Measurements from ENCODE around the gene ARL4D.
"Not testable (repeated sequence)": the region's sequence is repeated elsewhere in the genome, so short reads cannot be mapped to it uniquely, and the experiment has no call there.

Gene ARL4D, protein sequence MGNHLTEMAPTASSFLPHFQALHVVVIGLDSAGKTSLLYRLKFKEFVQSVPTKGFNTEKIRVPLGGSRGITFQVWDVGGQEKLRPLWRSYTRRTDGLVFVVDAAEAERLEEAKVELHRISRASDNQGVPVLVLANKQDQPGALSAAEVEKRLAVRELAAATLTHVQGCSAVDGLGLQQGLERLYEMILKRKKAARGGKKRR

DNA sequence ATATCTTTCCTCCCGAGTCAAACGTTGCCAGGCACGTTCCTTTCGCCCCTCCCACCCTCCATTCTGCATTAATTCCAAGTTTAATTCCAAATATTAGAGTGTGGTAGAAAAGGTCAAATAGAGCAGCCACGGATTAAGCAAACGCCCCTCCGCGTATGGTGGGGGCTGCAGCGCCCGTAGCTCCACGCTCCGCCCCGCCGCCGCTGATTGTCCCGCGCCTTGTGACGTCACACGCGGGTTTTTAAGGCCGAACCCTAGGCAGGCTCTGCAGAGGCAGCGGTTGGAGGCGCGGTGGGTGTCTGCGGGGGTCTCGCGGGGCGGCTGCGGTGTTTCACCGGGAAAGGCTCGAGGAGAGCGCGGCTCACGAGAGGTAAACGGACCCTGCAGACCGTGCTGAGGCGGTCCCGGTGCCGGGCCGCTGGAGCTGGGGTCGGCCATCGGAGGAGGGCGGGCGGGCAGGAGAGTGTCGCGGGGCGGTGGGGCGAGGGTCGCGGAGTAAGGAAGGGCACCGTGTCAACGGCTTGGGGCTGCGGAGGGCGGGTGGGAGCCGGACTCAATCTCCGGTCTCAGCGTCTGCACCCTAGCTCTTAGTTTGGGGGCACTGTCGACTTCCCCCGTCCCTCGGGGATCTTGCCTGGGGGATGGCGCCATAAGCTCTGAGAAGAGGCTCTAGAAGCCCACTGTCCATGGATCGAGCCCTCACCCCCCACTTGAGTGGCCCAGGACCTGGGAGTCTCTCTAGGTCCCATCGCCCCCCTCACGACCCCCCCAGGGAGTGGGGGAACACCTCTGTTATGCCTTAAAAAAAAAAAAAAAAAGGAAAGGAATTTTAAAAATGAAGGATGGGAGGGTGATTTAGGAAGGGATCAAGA is at the start of gene ARL4D:
ARL4D (plus strand) TSS at position 270 of the 872 bp plus-strand sequence. CDS start 740 bp downstream, outside the sequence.
- DNase-seq (ENCODE audit: low read depth): no peak

DNA sequence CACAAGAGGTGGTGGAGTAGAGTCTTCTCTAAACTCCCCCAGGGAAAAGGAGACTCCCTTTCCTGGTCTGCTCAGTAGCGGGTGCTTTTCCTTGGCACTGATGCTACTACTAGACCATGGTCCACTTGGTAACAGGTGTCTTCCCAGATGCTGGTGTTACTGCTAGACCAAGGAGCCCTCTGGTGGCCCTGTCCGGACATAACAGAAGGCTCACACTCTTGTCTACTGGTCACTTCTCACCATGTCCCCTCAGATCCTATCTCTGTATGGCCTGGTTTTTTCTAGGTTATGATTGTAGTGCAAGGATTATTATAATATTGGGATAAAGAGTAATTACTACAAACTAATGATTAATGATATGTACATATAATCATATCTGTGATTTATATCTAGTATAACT is 49.7 kb upstream of the ARL4D start:
- DNase-seq (ENCODE audit: low read depth): no peak

DNA sequence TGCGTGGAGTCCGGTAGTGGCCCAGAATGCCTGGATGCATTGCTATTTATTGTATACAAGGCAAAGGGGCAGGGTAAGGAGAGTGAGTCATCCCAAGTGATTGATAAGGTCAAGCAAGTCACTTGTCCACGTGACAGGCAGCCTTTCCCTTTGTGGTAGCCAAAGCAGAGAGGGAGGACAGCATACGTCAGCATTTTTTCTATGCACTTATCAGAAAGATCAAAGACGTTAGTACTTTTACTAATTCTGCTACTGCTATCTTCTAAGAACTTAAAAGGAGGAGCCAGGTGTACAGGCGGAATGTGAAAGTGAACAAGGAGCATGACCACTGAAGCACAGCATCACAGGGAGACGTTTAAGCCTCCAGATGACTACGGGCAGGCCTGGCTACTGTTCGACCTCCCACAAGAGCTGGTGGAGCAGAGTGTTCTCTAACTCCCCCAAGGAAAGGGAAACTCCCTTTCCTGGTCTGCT is 47.9 kb upstream of the ARL4D start:
- DNase-seq (ENCODE audit: low read depth): no peak

DNA sequence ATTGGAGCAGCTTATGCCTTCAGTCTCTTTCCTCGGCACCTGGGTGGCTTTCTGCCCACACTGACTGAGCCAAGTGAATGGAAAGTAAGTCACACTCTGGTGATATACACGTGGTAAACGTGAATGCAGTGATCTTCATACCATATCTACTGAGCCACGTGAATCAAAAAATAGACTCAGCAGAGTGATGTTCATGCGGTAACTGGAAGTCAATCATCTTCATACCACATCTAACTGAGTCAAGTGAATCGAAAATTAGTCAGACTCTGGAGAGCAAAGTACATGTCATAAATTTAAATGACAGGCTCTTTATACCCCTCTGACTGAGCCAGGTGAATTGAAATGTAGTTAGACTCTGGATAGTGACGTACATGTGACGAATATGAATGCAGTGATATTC is 47.1 kb upstream of the ARL4D start:
- DNase-seq (ENCODE audit: low read depth): no peak

DNA sequence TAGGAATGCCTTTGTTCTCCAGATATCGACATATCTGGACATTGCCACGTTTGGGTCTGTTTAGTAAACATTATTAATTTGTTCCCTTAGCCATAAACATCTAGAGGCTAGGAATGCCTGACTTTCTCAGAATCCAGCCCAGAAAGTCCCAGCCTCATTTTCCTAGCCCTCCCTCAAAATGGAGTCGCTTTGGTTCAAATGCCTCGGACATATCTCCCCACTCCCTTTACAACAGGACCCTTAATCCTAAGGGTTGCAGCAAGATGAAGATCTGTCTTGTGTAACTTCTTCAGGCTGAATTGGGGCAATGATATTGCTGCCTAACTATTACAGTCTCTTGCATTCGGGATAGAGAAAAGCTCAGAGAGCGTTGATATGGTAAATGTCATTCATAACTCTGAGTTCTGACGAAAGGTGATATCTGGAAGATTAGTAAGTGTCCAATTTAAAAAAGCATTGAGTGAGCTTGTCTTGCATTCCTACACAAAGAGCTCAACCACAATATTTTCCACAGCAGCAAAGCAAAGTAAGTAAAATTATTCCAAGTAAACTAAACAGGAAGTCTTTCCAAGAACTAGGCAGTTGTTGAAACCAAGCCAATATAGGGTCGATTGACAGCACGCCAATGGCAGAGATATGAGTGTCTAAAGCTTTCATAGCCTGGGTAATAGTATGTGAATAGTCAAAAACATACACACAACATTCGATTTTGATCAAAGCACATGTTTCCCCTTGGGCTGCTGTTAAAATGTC is 46.0 kb upstream of the ARL4D start:
- no peak for DNase-seq (ENCODE audit: low read depth)

DNA sequence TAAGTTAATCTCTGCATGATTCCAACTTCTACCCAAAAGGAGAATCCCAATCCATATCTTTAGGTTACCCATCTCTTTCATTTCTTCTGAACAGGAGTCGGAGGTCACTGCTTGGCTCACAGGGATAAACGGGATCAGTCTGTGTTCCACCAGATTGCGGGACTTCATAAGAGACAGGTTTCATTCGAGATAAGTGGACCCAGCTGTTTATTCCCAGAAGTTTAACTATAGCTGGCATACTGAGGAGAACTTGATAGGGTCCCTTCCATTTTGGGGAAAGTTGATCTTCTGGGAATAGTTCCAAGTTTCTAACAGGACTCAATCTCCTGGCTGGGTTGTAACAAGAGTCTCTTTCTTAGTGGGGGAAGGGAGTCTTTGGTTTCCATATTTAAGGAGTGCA is 45.4 kb upstream of the ARL4D start:
- no peak for DNase-seq (ENCODE audit: low read depth)

DNA sequence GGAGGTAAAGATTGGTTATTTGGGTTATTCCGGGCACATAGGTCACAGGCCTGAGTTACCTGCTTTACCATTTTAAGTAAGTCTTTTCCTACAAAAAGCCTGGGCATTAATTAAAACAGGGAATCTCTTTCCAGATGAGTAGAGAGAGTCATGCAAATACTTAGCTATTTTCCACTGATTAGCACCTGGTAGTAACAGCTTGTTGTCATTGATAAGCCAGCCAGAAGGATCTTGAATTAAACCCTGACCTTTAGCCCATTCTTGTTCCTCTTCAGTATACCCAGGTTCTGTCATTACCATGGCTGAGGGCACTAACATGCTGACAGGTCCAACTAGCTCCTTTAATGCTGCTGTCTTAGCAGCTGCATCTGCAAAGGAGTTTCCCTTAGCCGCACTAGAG is 44.4 kb upstream of the ARL4D start:
- DNase-seq (ENCODE audit: low read depth): no peak

DNA sequence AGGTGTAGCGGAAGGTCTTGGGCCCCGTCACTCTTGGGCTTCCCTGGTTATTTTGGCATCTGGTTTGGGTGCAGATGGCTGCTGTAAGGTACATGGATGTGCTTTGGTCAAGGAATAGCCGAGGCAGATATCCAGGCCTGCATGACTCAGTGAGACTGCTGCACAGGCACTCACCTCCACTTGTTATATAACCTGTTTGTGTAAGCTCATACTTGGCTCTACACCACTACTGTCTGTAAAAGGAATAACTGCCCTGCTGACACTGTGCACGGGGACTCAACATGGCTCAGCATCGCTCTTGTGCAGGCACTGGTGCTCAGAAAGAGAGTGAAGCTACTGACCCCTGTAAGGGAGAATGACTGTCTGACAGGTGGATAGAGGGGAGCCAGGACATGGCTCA is 42.3 kb upstream of the ARL4D start:
- DNase-seq (ENCODE audit: low read depth): no peak

DNA sequence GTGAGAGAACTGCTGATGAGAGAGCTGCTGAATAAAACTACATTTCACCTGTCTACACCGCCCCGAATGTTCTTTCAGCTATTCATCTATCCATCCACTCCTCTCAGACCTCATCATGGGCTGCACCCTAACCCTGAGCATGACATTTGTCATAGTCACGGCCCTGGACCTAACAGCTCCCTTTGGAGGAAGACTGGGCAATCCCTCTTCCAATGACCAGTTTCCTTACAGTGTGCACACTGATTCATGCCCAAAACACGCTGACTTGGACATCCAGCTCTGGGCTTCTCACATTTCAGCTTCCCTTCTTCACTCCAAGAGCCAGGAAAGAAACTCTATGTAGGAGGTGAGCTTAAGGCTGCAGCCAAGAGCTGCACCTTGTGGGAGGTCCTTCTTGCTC is 41.8 kb upstream of the ARL4D start:
- peak; percentile 77 for DNase-seq (ENCODE audit: low read depth)

DNA sequence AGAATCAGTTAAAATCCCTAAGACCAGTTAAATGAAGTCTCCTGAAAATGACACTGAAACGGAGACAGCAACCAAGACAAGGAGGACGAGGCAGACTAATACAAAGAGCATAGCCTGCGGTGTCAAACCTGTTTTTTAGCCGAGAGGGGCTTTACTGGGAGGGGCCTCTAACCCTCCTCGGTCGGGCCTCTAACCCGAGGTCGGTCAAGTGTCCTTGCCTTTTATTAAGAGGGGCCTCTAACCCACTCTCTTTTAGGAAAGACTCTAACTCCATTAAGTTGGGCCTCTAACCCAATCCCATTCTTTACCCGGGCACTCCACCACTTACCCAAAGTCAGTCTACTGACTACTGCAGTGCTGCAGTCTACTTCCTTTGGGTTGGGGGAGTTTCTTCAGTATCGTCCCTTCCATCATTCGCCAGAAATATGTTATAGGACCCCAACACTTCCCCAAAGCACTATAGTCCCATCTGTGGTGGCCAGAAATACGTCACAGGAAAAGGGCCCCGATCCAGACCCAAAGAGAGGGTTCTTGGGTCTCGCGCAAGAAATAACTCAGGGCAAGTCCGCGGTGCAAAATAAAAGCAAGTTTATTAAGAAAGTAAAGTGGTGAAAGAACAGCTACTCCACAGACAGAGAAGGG is 39.2 kb upstream of the ARL4D start:
- no peak for DNase-seq (ENCODE audit: low read depth)

DNA sequence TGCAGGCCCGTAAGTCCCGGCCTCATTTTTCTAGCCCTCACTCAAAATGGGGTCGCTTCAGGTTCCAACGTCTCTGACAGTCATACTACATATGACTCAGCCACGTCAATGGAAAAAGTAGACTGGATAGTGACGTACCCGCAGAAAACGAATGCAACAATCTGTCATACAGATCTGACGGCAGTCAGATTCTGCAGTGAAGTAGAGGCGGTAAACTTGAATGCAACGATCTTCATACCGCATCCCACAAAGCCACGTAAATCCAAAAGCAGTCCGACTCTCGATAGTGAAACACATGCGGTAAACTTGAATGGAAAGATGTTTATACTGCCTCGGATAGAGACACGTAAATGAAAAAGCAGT is 38.4 kb upstream of the ARL4D start:
- DNase-seq (ENCODE audit: low read depth): peak; percentile 56

DNA sequence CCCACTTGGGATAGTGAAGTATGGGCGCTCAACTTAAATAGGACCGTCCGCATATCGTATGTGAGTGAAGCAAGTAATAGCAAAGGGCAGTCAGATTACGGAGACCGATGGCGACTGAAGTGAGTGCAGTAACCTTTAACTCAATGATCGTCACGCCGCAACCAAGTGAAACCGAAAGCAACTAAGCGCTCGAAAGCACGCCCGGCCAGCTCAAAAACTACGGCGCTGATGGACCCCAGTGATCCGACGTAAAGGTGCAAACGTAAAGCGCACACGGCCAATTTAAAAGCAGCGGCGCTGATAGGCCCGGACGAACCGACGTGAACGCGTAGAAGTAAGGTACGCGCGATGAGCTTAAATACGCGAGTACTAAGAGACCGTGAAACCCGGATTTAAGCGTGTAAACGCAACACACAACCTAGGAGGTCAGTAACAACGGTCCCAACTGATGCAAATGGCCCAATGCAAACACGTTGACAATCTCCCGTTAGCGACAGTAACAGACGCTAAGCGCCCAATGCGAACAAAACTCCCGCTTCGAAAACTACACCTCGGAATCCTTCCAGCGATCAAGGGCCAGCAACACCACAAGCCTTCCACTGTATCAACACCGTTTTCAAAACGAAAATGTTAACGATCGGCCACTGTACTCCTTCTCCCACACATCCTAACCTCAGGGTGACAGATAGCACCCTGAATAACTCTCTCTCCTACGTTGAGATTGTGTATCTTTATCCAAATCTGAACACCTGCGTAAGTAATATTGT is 37.9 kb upstream of the ARL4D start:
- peak; percentile 98 for DNase-seq (ENCODE audit: low read depth)

DNA sequence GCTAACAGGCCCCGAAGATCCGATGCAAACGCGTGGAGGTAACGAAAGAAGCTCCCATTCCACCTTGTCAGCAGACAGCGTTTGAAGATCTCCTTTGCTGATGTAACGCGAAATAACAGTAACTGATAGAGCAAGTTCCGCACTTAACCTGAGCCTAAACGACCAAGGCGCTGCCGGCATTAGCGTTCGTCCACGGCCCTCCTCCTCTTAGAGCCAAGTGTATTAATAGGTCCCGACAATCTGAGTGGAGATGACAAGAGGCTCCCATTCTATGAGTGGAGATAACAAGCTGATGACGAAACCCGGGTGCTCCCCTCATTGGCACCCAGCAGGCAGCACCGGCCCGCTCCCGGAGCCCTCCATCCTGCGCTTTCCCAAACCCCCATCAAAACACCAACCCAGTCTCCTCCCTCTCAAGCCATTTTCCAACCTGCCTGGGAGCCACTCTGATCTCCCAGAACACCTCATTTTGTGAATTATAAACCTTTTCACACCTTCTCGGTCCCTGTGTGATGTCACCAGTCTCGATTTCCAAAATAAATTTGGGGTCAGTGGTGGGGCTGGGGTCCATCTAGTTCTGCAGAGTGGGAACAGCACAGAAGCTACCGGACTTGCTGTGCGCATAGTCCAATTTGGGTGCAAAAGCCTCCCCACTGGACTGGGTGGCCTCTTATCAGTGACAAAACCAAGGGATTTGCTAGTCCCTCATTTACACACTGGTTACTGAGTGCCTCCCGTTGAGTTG is 35.4 kb upstream of the ARL4D start:
- DNase-seq (ENCODE audit: low read depth): no peak

DNA sequence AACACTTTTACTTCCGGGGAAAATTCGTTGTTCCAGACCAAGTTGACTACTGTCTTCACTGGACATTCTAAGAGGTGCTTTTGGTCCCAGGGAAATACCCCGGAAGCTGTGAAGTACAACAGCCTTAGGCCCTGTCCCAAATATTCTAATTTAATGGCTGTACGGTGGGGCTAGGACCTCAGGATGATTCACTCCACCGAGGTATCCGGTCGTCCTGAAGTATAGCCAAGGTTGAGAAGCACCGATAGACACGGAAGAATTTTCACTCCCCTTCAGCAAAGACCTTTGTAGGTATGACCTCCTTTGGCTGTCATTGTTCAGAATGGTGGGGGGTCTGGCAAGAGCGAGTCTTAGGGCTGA is 34.9 kb upstream of the ARL4D start:
- DNase-seq (ENCODE audit: low read depth): no peak

DNA sequence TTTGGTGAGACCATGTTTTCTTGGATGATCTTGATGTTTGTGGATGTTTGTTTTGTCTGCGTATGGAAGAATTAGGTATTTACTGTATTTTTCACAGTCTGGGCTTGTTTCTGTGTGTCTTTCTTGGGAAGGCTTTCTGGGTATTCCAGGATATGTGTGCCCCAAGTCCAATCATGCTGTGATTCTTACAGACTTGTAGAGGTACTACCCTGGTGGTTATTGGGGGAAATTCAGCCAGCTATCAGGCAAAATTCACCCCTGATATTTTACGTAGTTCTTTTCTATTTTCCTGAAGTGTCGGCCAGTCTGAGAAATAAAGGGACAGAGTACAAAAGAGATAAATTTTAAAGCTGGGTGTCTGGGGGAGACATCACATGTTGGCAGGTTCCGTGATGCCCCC is 33.4 kb upstream of the ARL4D start:
- DNase-seq (ENCODE audit: low read depth): no peak

DNA sequence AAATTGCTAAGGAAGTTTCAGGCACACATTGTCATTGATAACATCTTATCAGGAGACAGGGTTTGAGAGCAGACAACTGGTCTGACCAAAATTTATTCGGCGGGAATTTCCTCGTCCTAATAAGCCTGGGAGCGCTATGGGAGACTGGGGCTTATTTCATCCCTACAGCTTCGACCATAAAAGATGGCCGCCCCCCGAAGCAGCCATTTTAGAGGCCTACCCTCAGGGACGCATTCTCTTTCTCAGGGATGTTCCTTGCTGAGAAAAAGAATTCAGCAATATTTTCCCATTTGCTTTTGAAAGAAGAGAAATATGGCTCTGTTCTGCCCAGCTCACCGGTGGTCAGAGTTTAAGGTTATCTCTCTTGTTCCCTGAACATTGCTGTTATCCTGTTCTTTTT is 32.9 kb upstream of the ARL4D start:
- not testable (repeated sequence) for DNase-seq (ENCODE audit: low read depth)

DNA sequence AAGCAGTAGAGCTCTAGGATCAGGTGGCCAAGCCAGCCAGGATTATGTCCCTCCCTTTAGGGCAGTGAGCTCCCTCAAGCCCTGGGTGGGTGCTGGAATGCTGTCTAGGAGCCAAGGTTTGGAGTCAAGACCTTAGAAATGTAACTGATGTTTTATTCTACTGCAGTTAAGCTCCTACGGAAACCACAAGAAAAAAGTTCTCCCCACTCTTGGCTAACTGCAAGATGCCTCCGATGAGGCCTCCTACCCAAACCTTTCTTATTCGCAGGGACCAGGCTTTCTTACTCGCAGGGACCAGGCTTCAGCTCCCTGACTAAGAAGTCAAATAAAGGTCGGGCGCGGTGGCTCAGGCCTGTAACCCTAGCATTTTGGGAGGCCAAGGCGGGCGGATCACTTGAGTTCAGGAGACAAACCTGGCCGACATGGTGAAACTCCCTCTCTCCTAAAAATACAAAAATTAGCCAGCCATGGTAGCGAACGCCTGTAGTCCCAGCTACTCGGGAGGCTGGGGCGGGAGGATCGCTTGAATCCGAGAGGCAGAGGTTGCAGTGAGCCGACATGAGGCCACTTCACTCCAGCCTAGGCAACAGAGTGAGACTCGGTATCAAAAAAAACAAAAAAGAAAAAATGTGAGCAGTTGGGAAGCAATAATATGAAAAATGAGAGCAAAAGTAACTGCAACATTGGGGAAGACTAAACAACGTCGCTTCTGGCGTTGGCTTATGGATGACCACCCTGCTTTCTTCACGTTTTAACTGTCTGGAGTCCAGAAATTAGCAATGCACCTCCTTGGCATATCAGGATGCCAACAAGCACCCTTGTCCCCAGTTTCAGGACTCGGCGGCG is 31.7 kb upstream of the ARL4D start:
- no peak for DNase-seq (ENCODE audit: low read depth)

DNA sequence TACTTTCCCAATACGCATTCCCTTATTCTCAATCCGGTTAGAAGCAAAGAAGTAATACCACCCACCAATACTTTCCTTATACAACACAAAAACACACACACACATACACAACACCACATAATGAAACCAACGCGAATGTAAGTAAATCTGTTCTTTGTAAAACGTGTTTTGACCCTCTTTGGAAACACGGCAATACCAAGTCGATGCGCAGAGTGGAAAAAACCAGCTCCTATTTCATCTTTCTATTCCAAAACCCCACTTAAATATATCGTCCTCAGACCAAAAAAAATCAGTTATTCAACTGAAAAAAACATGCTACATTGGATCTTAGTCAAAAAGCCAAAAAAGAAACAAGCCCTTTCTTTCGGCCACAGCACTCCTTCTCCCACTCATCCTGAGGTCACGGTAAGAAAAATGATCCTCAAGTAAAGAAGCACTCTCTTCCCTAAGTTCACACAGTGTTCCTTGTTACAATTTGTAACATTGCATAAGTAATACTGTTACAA is 31.0 kb upstream of the ARL4D start:
- DNase-seq (ENCODE audit: low read depth): no peak

DNA sequence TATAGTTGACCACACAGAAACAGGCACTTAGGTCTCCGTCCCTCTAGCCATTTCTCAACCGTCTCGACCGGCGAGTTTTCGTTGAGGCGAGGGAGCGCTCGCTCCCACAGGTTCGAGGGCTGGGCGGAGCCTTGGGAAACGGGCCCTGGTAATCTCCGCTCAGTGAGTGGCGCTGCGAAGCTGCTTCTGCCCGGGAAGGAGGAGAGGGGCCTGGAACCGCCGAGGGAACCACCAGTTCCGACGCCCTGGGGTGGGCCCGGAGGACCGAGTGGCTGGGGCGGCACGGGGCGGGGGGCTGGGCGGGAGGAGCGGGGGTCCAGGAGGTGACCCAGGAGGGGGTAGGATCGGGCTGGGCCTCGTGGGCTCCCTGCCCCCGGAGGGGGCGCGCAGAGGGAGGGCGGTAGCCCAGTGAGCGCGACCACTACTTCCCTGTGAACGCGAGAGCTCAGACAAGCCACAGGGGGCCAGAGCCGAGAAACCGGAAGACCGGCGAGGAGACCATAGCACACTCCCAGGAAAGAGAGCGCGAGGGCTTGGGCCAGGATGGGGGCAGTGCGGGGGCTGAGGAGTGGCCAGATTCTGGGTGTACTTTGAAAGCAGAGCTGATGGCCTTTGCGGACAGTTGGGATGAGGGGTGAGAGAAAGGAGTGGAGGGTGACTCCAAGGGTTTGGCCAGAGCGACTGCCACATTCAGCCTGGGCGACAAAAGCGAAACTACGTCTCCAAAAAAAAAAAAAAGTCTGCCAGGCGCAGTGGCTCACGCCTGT is 29.9 kb upstream of the ARL4D start:
- DNase-seq (ENCODE audit: low read depth): no peak

All from non-pigmented ciliary epithelial cell (primary cell).